Mesothelial cell of epicardium (in vitro differentiated cells): ENCODE results near the gene DCHS1. TPM values are rescaled to one million over a fixed set of nuclear protein-coding genes. Genes with fewer than 3 reads are reported as not detected.

Experiments
- DNase-seq, 2 experiments: peaks; one replicate each; pipeline ENCODE4 v3.0.0; 2021; ENCODE audit warnings: low spot score in 2 of 2; ENCODE audit not compliant: unreplicated experiment in 2 of 2
- H3K27ac Mint-ChIP-seq: 2 replicates; pipeline ENCODE4 v1.8.0; 2021; ENCODE audit warnings: mixed read lengths
- H3K27me3 Mint-ChIP-seq: 2 replicates; pipeline ENCODE4 v1.8.0; 2021; ENCODE audit warnings: low read depth, mixed read lengths
- H3K36me3 Mint-ChIP-seq: 2 replicates; pipeline ENCODE4 v1.8.0; 2021; ENCODE audit warnings: mixed read lengths
- H3K4me1 Mint-ChIP-seq: 2 replicates; pipeline ENCODE4 v1.8.0; 2021; ENCODE audit warnings: mixed read lengths
- H3K4me3 Mint-ChIP-seq: 2 replicates; pipeline ENCODE4 v1.8.0; 2021; ENCODE audit warnings: mild to moderate bottlenecking, moderate library complexity, mixed read lengths
- H3K9me3 Mint-ChIP-seq: 2 replicates; pipeline ENCODE4 v1.8.0; 2021; ENCODE audit warnings: mixed read lengths
- CTCF ChIP-seq: fragments of 200-600 bp; sonication (generic); IDR thresholded peaks from one replicate; pipeline ENCODE4 v1.5.0; 2021; ENCODE audit warnings: antibody characterized with exemption; ENCODE audit not compliant: unreplicated experiment
- total RNA-seq: library from RNA; stranded (reverse); gene quantifications from 3 replicates; pipeline ENCODE4 v1.2.1, GENCODE V29; 2021

The DCHS1 gene
- total RNA-seq, 1 donor from 2014 or later: 81.2 TPM

GRCh38 chr11:6650104-6650503, 5.5 kb downstream of the DCHS1 start:
- Mint-ChIP-seq H3K4me1 (peaks cover 3% of the 10 kb centered on the region), H3K9me3 (no peaks in the 10 kb centered on the region), H3K4me3 (no peak overlapping the region), H3K27ac (no peak overlapping the region), H3K27me3 (no peaks in the 10 kb centered on the region), H3K36me3 (no peaks in the 10 kb centered on the region)
- no peak for DNase-seq
- no peak for TF ChIP-seq CTCF

- H3K36me3 Mint-ChIP-seq: peaks cover 3% of the 10 kb centered on the region
- no peaks in the 10 kb centered on the region for H3K9me3 Mint-ChIP-seq
- H3K4me1 Mint-ChIP-seq: peaks cover 3% of the 10 kb centered on the region
- no peak for DNase-seq
- H3K27me3 Mint-ChIP-seq: no peaks in the 10 kb centered on the region
- H3K4me3 Mint-ChIP-seq: no peak overlapping the region
- no peak for TF ChIP-seq CTCF
- no peak overlapping the region for H3K27ac Mint-ChIP-seq
Measured at GRCh38 chr11:6648501-6648900, 7.1 kb downstream of the DCHS1 start.

- DNase-seq: no peak
- TF ChIP-seq CTCF: no peak
- H3K36me3 Mint-ChIP-seq: peaks cover 3% of the 10 kb centered on the region
- H3K27me3 Mint-ChIP-seq: no peaks in the 10 kb centered on the region
- H3K4me3 Mint-ChIP-seq: no peak overlapping the region
- H3K4me1 Mint-ChIP-seq: peaks cover 3% of the 10 kb centered on the region
- H3K27ac Mint-ChIP-seq: no peak overlapping the region
- H3K9me3 Mint-ChIP-seq: no peaks in the 10 kb centered on the region
Measured at GRCh38 chr11:6647836-6648235, 7.8 kb downstream of the DCHS1 start.

- Mint-ChIP-seq H3K4me3 (no peak overlapping the region), H3K27me3 (no peaks in the 10 kb centered on the region), H3K9me3 (no peaks in the 10 kb centered on the region), H3K4me1 (peaks cover 3% of the 10 kb centered on the region), H3K27ac (no peak overlapping the region), H3K36me3 (peaks cover 3% of the 10 kb centered on the region)
- DNase-seq: no peak
- TF ChIP-seq CTCF: no peak
Measured at GRCh38 chr11:6646918-6647679, 8.5 kb downstream of the DCHS1 start.

- no peak for TF ChIP-seq CTCF
- peaks cover 3% of the 10 kb centered on the region for H3K4me1 Mint-ChIP-seq
- no peak overlapping the region for H3K4me3 Mint-ChIP-seq
- peaks cover 3% of the 10 kb centered on the region for H3K36me3 Mint-ChIP-seq
- H3K9me3 Mint-ChIP-seq: no peaks in the 10 kb centered on the region
- no peak for DNase-seq
- no peaks in the 10 kb centered on the region for H3K27me3 Mint-ChIP-seq
- no peak overlapping the region for H3K27ac Mint-ChIP-seq
Measured at GRCh38 chr11:6646576-6646917, 9.1 kb downstream of the DCHS1 start.
